SK-N-SH treated with all-trans-retinoic acid at 6 μM for 48 hours (cell line): Measurements from ENCODE around the gene RBM42.
A peak's percentile ranks its signal among the peaks of the same experiment; 100 is the strongest.

Experiments used
- ATAC-seq: fragments of 200-7000 bp; cut with Tn5 transposase; 3 replicates; pipeline ENCODE4 v1.9.1; 2020; ENCODE audit warnings: mild to moderate bottlenecking, moderate library complexity
- ARNTL ChIP-seq: fragments of 450-650 bp; formaldehyde crosslinking; IDR thresholded peaks from 2 replicates; pipeline ENCODE4 v1.5.0; 2020; ENCODE audit warnings: low read depth, mild to moderate bottlenecking, moderate library complexity, borderline replicate concordance
- BACH2 ChIP-seq: fragments of 250-450 bp; sonication (Bioruptor Pico); IDR thresholded peaks from 2 replicates; pipeline ENCODE4 v1.9.0; 2021; ENCODE audit warnings: mild to moderate bottlenecking, borderline replicate concordance
- CSDC2 ChIP-seq: fragments of 250-450 bp; sonication (Bioruptor Pico); IDR thresholded peaks from 2 replicates; pipeline ENCODE4 v1.5.0; 2020; ENCODE audit warnings: mild to moderate bottlenecking, moderate library complexity
- ESRRG ChIP-seq: fragments of 250-450 bp; sonication (Bioruptor Pico); IDR thresholded peaks from 2 replicates; pipeline ENCODE4 v1.6.1; 2021; ENCODE audit warnings: mild to moderate bottlenecking
- GLIS3 ChIP-seq: fragments of 250-450 bp; sonication (Bioruptor Pico); IDR thresholded peaks from 2 replicates; pipeline ENCODE4 v1.5.0; 2020; ENCODE audit warnings: mild to moderate bottlenecking, moderate library complexity
- OSR1 ChIP-seq: fragments of 250-450 bp; sonication (Bioruptor Pico); IDR thresholded peaks from 2 replicates; pipeline ENCODE4 v1.8.0; 2022; ENCODE audit warnings: moderate library complexity, mild to moderate bottlenecking, inconsistent platforms
- RARB ChIP-seq: fragments of 250-450 bp; sonication (Bioruptor Pico); IDR thresholded peaks from 2 replicates; pipeline ENCODE4 v1.8.0; 2021; ENCODE audit warnings: mild to moderate bottlenecking, moderate library complexity
- SNAI2 ChIP-seq: fragments of 250-450 bp; sonication (Bioruptor Pico); IDR thresholded peaks from 2 replicates; pipeline ENCODE4 v1.5.0; 2020; ENCODE audit warnings: mild to moderate bottlenecking, moderate library complexity
- TCF4 ChIP-seq: fragments of 250-450 bp; sonication (Bioruptor Pico); IDR thresholded peaks from 2 replicates; pipeline ENCODE4 v1.8.0; 2021; ENCODE audit warnings: mild to moderate bottlenecking, moderate library complexity, borderline replicate concordance
- TOX ChIP-seq: fragments of 250-450 bp; sonication (Bioruptor Pico); IDR thresholded peaks from 2 replicates; pipeline ENCODE4 v1.8.0; 2021; ENCODE audit warnings: mild to moderate bottlenecking, moderate library complexity, borderline replicate concordance
- ZC3H10 ChIP-seq: fragments of 250-450 bp; sonication (Bioruptor Pico); IDR thresholded peaks from 2 replicates; pipeline ENCODE4 v1.5.1; 2021; ENCODE audit warnings: mild to moderate bottlenecking, moderate library complexity
- ZFP3 ChIP-seq: fragments of 250-450 bp; sonication (Bioruptor Pico); IDR thresholded peaks from 2 replicates; pipeline ENCODE4 v1.5.0; 2020; ENCODE audit warnings: mild to moderate bottlenecking, moderate library complexity
- ZFP30 ChIP-seq: fragments of 450-650 bp; formaldehyde crosslinking; IDR thresholded peaks from 2 replicates; pipeline ENCODE4 v1.5.0; 2022; ENCODE audit warnings: mild to moderate bottlenecking, moderate library complexity
- ZNF8 ChIP-seq: fragments of 450-650 bp; formaldehyde crosslinking; IDR thresholded peaks from 2 replicates; pipeline ENCODE4 v1.5.0; 2020; ENCODE audit warnings: mild to moderate bottlenecking, moderate library complexity
- TF ChIP-seq, protein P1 (sequence below): fragments of 250-450 bp; sonication (Bioruptor Pico); IDR thresholded peaks from 2 replicates; pipeline ENCODE4 v1.8.0; 2020; ENCODE audit warnings: mild to moderate bottlenecking, moderate library complexity, borderline replicate concordance
- TF ChIP-seq, protein P2 (sequence below): fragments of 250-450 bp; sonication (Bioruptor Pico); IDR thresholded peaks from 2 replicates; pipeline ENCODE4 v1.8.0; 2021; ENCODE audit warnings: low read depth, mild to moderate bottlenecking, moderate library complexity, borderline replicate concordance
- TF ChIP-seq, protein P3 (sequence below): fragments of 250-450 bp; sonication (Bioruptor Pico); IDR thresholded peaks from 2 replicates; pipeline ENCODE4 v1.5.0; 2020; ENCODE audit warnings: mild to moderate bottlenecking, moderate library complexity
- TF ChIP-seq, protein P4 (sequence below): fragments of 250-450 bp; sonication (Bioruptor Pico); IDR thresholded peaks from 2 replicates; pipeline ENCODE4 v1.5.1; 2021; ENCODE audit warnings: mild to moderate bottlenecking, moderate library complexity

The RBM42 gene

DNA sequence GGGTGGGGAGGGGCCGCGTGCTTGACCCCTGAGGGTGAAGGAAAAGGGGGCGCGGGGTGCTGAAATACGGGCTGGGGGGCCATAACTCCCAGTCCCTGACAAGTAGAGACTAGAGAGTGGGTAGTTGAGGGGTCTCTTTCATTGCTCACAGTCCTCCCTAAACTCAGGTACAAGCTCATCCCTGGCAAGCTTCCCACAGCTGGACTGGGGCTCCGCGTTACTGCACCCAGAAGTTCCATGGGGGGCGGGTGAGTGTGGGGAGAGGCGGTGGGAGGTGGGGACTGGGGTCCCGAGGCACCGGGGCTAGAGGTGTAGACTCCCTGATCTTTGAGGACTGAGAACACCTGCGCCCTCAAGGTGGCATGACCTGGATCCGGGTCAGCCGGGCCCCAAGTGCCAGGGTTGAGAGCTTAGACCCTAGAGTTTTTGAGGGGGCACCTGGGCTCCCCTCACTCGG, 14.0 kb downstream of the RBM42 start:
- TF ChIP-seq TCF4 (CRISPR knock-in tag) (no peak), ARNTL (CRISPR knock-in tag) (no peak), OSR1 (no peak), ZFP3 (CRISPR knock-in tag) (no peak), TOX (CRISPR knock-in tag) (no peak), SNAI2 (no peak)
- TF ChIP-seq, protein P1, sequence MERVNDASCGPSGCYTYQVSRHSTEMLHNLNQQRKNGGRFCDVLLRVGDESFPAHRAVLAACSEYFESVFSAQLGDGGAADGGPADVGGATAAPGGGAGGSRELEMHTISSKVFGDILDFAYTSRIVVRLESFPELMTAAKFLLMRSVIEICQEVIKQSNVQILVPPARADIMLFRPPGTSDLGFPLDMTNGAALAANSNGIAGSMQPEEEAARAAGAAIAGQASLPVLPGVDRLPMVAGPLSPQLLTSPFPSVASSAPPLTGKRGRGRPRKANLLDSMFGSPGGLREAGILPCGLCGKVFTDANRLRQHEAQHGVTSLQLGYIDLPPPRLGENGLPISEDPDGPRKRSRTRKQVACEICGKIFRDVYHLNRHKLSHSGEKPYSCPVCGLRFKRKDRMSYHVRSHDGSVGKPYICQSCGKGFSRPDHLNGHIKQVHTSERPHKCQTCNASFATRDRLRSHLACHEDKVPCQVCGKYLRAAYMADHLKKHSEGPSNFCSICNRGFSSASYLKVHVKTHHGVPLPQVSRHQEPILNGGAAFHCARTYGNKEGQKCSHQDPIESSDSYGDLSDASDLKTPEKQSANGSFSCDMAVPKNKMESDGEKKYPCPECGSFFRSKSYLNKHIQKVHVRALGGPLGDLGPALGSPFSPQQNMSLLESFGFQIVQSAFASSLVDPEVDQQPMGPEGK (CRISPR knock-in tag), result no peak
- no peak for ATAC-seq

DNA sequence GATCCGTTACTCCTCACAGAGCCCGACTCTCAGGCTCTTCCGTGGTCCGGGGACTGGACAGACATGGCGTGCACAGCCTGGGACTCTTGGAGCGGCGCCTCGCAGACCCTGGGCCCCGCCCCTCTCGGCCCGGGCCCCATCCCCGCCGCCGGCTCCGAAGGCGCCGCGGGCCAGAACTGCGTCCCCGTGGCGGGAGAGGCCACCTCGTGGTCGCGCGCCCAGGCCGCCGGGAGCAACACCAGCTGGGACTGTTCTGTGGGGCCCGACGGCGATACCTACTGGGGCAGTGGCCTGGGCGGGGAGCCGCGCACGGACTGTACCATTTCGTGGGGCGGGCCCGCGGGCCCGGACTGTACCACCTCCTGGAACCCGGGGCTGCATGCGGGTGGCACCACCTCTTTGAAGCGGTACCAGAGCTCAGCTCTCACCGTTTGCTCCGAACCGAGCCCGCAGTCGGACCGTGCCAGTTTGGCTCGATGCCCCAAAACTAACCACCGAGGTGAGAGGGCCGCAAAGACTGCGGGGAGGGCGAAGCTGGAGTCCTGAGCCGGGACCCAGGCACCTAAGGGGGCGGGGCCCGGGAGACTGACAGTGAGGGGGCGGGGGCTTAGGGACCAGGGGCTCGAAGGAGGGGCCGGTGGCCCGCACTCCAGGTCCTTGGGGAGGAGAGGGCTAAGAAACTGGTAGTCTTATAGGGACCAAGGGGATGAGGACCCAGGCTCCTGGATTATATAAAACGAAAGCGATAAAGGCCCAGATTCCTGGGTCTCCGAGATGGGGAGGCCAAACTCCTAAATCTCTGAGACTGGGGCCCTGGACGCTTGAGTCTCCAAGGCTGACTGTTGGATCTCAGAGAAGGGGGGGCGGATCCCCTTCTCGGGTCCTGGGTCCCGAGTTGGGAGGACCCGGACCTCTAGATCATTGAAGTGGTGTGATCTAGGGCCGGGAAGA, 14.7 kb downstream of the RBM42 start:
- peak; percentile 67 for ATAC-seq

DNA sequence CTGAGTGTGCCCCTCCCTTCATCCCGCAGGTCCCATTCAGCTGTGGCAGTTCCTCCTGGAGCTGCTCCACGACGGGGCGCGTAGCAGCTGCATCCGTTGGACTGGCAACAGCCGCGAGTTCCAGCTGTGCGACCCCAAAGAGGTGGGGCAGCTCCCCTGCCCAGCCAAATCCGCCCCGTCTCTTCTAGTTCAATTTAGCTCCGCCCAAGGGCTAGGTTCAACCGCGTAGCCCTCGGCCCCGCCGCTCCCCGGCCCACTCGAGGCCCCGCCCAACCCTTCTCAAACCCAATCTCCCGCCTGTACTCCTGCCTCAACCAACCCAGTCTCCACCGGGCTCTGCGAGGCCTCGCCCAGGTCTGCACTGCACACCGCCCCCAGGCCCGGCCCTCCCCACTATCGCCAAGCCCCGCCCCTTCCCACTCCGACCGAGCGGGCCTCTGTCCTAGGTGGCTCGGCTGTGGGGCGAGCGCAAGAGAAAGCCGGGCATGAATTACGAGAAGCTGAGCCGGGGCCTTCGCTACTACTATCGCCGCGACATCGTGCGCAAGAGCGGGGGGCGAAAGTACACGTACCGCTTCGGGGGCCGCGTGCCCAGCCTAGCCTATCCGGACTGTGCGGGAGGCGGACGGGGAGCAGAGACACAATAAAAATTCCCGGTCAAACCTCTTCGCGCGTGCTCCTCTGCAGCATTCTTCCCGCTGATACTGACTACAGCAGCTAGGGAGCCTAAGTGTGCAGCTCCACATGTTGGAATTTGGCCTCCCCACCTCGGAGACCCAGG, 15.6 kb downstream of the RBM42 start:
- no peak for TF ChIP-seq BACH2 (CRISPR knock-in tag)
- no peak for TF ChIP-seq RARB (CRISPR knock-in tag)
- no peak for TF ChIP-seq CSDC2
- TF ChIP-seq TOX (CRISPR knock-in tag), result no peak
- TF ChIP-seq OSR1, result no peak
- TF ChIP-seq, protein P1 (CRISPR knock-in tag), result 0 out of 2 replicates have a peak, but pooled peaks have one; percentile 22
- ATAC-seq, result peak; percentile 87

More for the DNA sequence above, 14.7 kb downstream of the RBM42 start:
- TF ChIP-seq, protein P2, sequence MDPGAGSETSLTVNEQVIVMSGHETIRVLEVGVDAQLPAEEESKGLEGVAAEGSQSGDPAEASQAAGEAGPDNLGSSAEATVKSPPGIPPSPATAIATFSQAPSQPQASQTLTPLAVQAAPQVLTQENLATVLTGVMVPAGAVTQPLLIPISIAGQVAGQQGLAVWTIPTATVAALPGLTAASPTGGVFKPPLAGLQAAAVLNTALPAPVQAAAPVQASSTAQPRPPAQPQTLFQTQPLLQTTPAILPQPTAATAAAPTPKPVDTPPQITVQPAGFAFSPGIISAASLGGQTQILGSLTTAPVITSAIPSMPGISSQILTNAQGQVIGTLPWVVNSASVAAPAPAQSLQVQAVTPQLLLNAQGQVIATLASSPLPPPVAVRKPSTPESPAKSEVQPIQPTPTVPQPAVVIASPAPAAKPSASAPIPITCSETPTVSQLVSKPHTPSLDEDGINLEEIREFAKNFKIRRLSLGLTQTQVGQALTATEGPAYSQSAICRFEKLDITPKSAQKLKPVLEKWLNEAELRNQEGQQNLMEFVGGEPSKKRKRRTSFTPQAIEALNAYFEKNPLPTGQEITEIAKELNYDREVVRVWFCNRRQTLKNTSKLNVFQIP (CRISPR knock-in tag), result 0 out of 2 replicates have a peak, but pooled peaks have one; percentile 23
- TF ChIP-seq ZC3H10 (CRISPR knock-in tag), result no peak
- TF ChIP-seq, protein P1 (CRISPR knock-in tag), result peak; percentile 59; the same call in 1 of the 2 replicates

DNA sequence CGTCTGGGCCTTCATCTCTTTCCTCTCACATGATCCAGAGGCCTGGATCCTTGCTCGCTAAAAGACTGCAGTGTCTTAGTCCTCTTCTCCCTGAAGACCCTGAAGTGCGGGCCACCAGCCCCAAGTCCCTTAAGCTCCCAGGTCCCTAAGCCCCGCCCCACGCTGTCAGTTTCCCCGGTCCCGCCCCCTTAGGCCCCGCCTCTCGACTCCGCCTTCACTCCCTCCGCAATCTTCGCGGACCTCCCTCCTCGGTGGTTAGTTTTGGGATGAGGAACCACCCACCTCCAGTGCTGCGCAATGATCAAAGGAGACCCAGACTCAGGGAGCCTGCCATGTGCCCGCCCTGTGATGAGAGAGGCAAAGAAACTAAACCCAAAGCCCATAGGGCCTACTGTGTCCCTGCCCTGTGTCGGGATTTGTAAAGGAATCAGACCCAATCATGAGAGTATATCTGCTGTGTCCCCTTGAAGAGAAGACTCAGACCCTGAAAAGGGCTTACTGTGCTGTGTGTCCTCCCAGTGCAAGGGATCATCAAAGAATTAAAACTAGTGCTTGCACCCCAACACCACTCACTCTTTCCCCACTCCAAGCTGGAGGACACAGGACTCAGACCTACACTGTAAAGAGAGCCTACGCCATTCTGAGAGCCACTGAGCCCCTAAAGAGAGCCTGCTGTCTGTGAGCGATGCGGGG, 16.3 kb downstream of the RBM42 start:
- ATAC-seq, result peak; percentile 14
- TF ChIP-seq, protein P3, sequence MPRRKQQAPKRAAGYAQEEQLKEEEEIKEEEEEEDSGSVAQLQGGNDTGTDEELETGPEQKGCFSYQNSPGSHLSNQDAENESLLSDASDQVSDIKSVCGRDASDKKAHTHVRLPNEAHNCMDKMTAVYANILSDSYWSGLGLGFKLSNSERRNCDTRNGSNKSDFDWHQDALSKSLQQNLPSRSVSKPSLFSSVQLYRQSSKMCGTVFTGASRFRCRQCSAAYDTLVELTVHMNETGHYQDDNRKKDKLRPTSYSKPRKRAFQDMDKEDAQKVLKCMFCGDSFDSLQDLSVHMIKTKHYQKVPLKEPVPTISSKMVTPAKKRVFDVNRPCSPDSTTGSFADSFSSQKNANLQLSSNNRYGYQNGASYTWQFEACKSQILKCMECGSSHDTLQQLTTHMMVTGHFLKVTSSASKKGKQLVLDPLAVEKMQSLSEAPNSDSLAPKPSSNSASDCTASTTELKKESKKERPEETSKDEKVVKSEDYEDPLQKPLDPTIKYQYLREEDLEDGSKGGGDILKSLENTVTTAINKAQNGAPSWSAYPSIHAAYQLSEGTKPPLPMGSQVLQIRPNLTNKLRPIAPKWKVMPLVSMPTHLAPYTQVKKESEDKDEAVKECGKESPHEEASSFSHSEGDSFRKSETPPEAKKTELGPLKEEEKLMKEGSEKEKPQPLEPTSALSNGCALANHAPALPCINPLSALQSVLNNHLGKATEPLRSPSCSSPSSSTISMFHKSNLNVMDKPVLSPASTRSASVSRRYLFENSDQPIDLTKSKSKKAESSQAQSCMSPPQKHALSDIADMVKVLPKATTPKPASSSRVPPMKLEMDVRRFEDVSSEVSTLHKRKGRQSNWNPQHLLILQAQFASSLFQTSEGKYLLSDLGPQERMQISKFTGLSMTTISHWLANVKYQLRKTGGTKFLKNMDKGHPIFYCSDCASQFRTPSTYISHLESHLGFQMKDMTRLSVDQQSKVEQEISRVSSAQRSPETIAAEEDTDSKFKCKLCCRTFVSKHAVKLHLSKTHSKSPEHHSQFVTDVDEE, result no peak
- TF ChIP-seq, protein P2 (CRISPR knock-in tag), result no peak
- TF ChIP-seq ZNF8 (no peak), ESRRG (no peak), ARNTL (CRISPR knock-in tag) (no peak), ZFP30 (CRISPR knock-in tag) (no peak), TCF4 (CRISPR knock-in tag) (no peak), GLIS3 (no peak)
- TF ChIP-seq, protein P4, sequence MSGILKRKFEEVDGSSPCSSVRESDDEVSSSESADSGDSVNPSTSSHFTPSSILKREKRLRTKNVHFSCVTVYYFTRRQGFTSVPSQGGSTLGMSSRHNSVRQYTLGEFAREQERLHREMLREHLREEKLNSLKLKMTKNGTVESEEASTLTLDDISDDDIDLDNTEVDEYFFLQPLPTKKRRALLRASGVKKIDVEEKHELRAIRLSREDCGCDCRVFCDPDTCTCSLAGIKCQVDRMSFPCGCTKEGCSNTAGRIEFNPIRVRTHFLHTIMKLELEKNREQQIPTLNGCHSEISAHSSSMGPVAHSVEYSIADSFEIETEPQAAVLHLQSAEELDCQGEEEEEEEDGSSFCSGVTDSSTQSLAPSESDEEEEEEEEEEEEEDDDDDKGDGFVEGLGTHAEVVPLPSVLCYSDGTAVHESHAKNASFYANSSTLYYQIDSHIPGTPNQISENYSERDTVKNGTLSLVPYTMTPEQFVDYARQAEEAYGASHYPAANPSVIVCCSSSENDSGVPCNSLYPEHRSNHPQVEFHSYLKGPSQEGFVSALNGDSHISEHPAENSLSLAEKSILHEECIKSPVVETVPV (CRISPR knock-in tag), result no peak
